Panc1 (cell line): ENCODE data around the gene SPATA16.

Experiments used
- CTCF ChIP-seq: fragments of 450-650 bp; IDR thresholded peaks from 2 replicates; pipeline ENCODE4 v1.5.1; 2017; ENCODE audit warnings: mild to moderate bottlenecking
- POLR2AphosphoS5 ChIP-seq: IDR thresholded peaks from 2 replicates; pipeline ENCODE4 v1.6.1; 2012; ENCODE audit warnings: mild to moderate bottlenecking, low read depth, low read length, moderate library complexity
- REST ChIP-seq, 2 experiments: IDR thresholded peaks; 2 replicates each; pipeline ENCODE4 v1.6.1; 2011 to 2012; ENCODE audit warnings: low read depth in 2 of 2, control low read depth in 1 of 2, low read length in 1 of 2, mild to moderate bottlenecking in 1 of 2, moderate library complexity in 1 of 2; ENCODE audit not compliant: insufficient read depth in 1 of 2
- SIN3A ChIP-seq: IDR thresholded peaks from 2 replicates; pipeline ENCODE4 v1.6.1; 2012; ENCODE audit warnings: low read depth, mild to moderate bottlenecking, low read length, moderate library complexity, borderline replicate concordance; ENCODE audit not compliant: insufficient read depth

- TF ChIP-seq CTCF (no peak), POLR2AphosphoS5 (no peak), REST (IDR thresholded peaks at IDR 0.05; ENCODE audit: insufficient read depth in 1 of 2, low read depth in 2 of 2, low read length in 1 of 2) (no peak), SIN3A (no peak)
Observed at GRCh38 chr3:172989373-172989772, 151.7 kb downstream of the SPATA16 start.
